ENCODE data around the gene RAD51B. TPM values are rescaled to one million over a fixed set of nuclear protein-coding genes. Genes with fewer than 3 reads are reported as not detected.
A peak's percentile ranks its signal among the peaks of the same experiment; 100 is the strongest.
"Not testable (repeated sequence)": the region's sequence is repeated elsewhere in the genome, so short reads cannot be mapped to it uniquely, and the experiment has no call there.

The RAD51B gene
- total RNA-seq, 1 donor from 2014 or later = 16.7 TPM

GRCh38 chr14:68658943-68659931 is 839.7 kb downstream of the RAD51B start:
- no peak for TF ChIP-seq CTCF (conservative IDR thresholded peaks at IDR 0.05)
- Mint-ChIP-seq H3K27me3 (ENCODE audit: low read depth) (no peaks in the 10 kb centered on the region), H3K4me3 (peak overlapping the region; percentile 77), H3K4me1 (peaks cover 72% of the 10 kb centered on the region), H3K27ac (ENCODE audit: unreplicated experiment) (peak overlapping the region; percentile 99), H3K36me3 (ENCODE audit: low read depth) (peaks cover 2% of the 10 kb centered on the region), H3K9me3 (no peaks in the 10 kb centered on the region)
- DNase-seq (ENCODE audit: low read depth, low spot score) = no peak

- no peak for TF ChIP-seq CTCF (conservative IDR thresholded peaks at IDR 0.05)
- DNase-seq (ENCODE audit: low read depth, low spot score) = no peak
- no peak overlapping the region for H3K4me3 Mint-ChIP-seq
- H3K4me1 Mint-ChIP-seq = peaks cover 72% of the 10 kb centered on the region
- H3K27me3 Mint-ChIP-seq (ENCODE audit: low read depth) = no peaks in the 10 kb centered on the region
- no peaks in the 10 kb centered on the region for H3K9me3 Mint-ChIP-seq
- peak overlapping the region; percentile 15 for H3K27ac Mint-ChIP-seq (ENCODE audit: unreplicated experiment)
- H3K36me3 Mint-ChIP-seq (ENCODE audit: low read depth) = peaks cover 2% of the 10 kb centered on the region
These were observed 840.9 kb downstream of the RAD51B start for GRCh38 chr14:68660495-68660894.

GRCh38 chr14:68661226-68662225 is 841.9 kb downstream of the RAD51B start:
- H3K9me3 Mint-ChIP-seq = no peaks in the 10 kb centered on the region
- no peak overlapping the region for H3K4me3 Mint-ChIP-seq
- DNase-seq (ENCODE audit: low read depth, low spot score) = no peak
- H3K36me3 Mint-ChIP-seq (ENCODE audit: low read depth) = peaks cover 2% of the 10 kb centered on the region
- no peak overlapping the region for H3K27ac Mint-ChIP-seq (ENCODE audit: unreplicated experiment)
- TF ChIP-seq CTCF (conservative IDR thresholded peaks at IDR 0.05) = no peak
- peaks cover 77% of the 10 kb centered on the region for H3K4me1 Mint-ChIP-seq
- no peaks in the 10 kb centered on the region for H3K27me3 Mint-ChIP-seq (ENCODE audit: low read depth)

- Mint-ChIP-seq H3K4me1 (peaks cover 75% of the 10 kb centered on the region), H3K4me3 (no peak overlapping the region), H3K27ac (ENCODE audit: unreplicated experiment) (no peak overlapping the region)
These were observed 842.8 kb downstream of the RAD51B start for GRCh38 chr14:68662392-68662791.

GRCh38 chr14:68662826-68663225 is 843.2 kb downstream of the RAD51B start:
- H3K4me3 Mint-ChIP-seq; H3K9me3 Mint-ChIP-seq; H3K36me3 Mint-ChIP-seq (ENCODE audit: low read depth); H3K27ac Mint-ChIP-seq (ENCODE audit: unreplicated experiment); DNase-seq (ENCODE audit: low read depth, low spot score); H3K27me3 Mint-ChIP-seq (ENCODE audit: low read depth): not testable (repeated sequence)
- peaks cover 71% of the 10 kb centered on the region for H3K4me1 Mint-ChIP-seq

More at GRCh38 chr14:68662392-68662791, 842.8 kb downstream of the RAD51B start:
- DNase-seq (ENCODE audit: low read depth, low spot score) = no peak
- no peaks in the 10 kb centered on the region for H3K27me3 Mint-ChIP-seq (ENCODE audit: low read depth)
- TF ChIP-seq CTCF (conservative IDR thresholded peaks at IDR 0.05) = no peak
- no peaks in the 10 kb centered on the region for H3K9me3 Mint-ChIP-seq
- peaks cover 2% of the 10 kb centered on the region for H3K36me3 Mint-ChIP-seq (ENCODE audit: low read depth)
